Anterior cingulate cortex (tissue), 58 donors: ENCODE results near the gene ABCA1.
A peak's percentile ranks its signal among the peaks of the same experiment; 100 is the strongest.
"Not testable (repeated sequence)": the region's sequence is repeated elsewhere in the genome, so short reads cannot be mapped to it uniquely, and the experiment has no call there.

Experiments used
- DNase-seq, 58 donors: peaks; one replicate each; lab custom pipeline; 2025; lab: John Stamatoyannopoulos, UW

The ABCA1 gene

GRCh38 chr9:104873489-104873850 lies 54.5 kb downstream of the ABCA1 start:
- DNase-seq, result no peak

- peak in 7 of 58 donors; percentile 4 to 58 (median 15) for DNase-seq
Observed at GRCh38 chr9:104872656-104873488, 55.1 kb downstream of the ABCA1 start.

GRCh38 chr9:104871961-104872527 lies 55.9 kb downstream of the ABCA1 start:
- no peak for DNase-seq

DNA sequence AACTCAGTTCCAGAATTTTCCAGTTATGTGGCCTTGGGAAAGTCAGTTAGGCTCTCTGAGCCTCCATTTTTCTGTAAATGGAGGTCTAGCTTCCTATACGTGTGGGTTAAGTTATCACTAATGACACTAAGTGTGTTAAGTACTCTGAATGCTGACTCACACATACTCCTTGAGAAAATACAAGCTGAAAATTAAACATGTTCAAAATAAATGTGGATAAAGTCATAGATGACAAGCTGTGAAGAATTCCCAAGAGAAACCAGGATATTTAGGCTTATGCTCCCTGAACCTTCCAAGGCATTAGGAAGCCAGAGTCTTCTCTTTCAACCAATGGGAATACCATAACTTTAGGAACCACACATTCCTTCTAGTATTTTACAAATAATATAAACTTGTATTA lies 58.1 kb downstream of the ABCA1 start:
- no peak for DNase-seq

DNA sequence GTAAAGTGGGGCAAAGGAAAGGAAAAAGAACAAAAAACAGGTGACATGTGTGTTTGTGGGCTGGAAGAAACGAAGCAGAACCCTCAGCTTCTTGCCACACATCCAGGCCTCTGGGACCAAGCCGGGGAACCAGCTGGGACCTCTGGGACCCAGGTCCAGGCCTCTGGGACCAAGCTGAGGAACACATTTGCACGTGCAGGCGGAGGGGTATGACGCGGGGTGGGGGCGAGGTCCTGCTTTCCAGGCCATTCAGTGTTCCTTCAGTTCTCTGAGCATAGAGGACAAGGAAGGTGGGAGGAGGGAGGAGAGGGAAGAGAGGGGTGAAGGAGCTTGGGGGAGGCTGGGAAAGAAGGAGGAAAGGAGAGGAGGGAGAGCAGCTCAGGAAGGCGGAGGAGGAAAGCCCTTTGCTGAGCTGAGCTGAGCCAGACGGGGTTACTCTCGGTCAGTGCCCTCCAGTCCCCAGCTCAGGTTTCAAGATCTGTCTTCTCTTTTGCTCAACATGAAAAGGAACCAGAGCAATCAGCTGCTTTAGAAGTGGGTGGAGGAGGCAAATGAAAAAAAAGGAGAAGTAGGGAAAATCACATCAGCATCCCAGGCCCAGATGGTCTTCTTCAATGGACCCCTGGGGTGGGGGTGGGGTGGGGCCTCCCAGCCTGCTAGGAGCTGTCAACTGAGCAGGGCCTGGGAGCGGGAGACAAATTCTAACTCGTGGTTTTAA lies 59.1 kb downstream of the ABCA1 start:
- DNase-seq, result peak in 27 of 58 donors; percentile 3 to 56 (median 20)

- no peak for DNase-seq
Observed at GRCh38 chr9:104868303-104868686, 59.7 kb downstream of the ABCA1 start.

GRCh38 chr9:104866191-104866590 lies 61.8 kb downstream of the ABCA1 start:
- no peak for DNase-seq

GRCh38 chr9:104864675-104865104 lies 63.3 kb downstream of the ABCA1 start:
- DNase-seq, result no peak

GRCh38 chr9:104863180-104863883 lies 64.6 kb downstream of the ABCA1 start:
- DNase-seq, result peak in 42 of 58 donors; percentile 3 to 69 (median 21)

DNA sequence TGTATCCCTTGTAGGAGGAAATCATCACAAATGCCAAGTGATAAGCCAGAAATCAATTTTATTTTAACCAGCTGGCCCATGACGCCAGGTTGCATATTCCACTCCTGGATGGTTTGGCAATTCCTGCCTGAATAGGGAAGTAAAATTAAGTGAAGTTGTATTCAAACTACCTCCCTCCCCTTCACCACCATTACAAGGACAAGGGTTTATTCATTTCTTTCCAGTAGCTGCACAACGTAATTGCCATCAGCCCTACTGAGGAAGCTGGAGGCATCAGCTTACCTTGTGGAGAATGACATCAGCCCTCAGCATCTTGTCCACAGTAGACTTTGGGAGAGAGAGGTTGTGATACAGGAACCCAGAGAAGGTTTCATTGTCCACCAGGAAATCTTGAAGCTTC lies 66.6 kb downstream of the ABCA1 start:
- DNase-seq, result no peak

DNA sequence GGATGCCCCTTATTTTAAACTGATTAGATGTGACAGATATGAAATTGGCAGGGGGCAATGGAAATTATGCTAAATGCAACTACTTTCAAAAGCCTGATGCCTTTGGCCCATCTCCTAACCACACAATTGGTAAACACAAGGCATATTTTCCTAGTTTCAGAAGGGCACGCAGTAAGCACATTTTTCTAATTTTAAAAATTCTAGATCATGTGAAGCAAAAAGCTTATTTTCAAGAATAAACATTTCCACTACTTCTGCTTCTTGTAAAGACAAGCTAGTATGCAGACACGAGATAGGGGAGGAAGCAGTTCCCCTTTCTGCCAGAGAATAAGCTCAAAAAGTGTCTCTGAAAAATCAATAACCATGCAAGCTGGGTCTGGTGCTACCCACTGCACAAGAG lies 67.7 kb downstream of the ABCA1 start:
- no peak for DNase-seq

GRCh38 chr9:104858846-104859245 lies 69.1 kb downstream of the ABCA1 start:
- no peak for DNase-seq

GRCh38 chr9:104858271-104858670 lies 69.7 kb downstream of the ABCA1 start:
- DNase-seq, result no peak

DNA sequence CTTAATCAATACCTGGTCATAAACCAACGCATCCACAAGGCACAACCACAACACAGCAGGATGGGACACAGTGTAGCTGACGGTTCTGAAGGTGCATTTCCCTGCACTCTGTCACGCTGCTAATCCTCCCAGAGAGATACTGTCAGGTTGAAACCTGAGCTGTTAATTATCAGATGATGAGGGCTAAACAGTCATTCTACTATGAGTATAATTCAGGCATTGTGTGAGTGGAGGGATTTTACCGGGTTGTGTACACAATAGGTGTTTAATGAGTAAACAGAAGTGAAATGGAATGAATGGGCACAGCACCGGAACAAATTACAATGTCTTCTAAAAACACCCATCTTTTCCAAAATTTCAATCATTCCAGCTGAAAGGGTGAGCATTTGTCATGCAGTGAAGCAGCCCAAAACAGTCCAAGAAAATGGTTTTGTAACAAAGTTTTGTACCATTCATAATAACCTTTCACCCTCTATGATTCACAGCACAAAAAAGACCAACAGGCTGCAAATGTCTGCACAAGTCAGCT lies 71.5 kb downstream of the ABCA1 start:
- DNase-seq, result no peak

DNA sequence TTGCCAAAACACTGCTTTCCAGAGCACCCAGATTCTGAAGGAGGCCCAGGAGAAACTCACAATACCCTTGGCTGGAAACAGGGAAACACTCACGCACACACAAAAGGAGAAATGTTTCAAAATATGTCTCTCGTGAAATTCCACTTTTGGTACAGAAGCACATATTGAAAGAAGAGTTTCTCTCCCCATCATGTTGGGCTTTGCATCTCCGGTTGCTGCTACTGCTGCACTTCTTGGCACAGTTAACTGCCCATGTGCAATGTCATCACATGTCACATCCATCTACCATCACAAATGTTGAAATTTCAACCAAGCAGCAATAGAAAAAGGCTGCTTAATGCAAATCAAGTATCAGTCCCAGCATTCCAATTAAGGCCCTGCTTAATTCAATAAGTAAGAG lies 72.1 kb downstream of the ABCA1 start:
- DNase-seq, result no peak

- DNase-seq, result not testable (repeated sequence)
Observed at GRCh38 chr9:104855258-104855657, 72.7 kb downstream of the ABCA1 start.

GRCh38 chr9:104854613-104855012 lies 73.3 kb downstream of the ABCA1 start:
- DNase-seq, result no peak

GRCh38 chr9:104853683-104854082 lies 74.3 kb downstream of the ABCA1 start:
- DNase-seq, result no peak

- no peak for DNase-seq
Observed at GRCh38 chr9:104853159-104853558, 74.8 kb downstream of the ABCA1 start.

DNA sequence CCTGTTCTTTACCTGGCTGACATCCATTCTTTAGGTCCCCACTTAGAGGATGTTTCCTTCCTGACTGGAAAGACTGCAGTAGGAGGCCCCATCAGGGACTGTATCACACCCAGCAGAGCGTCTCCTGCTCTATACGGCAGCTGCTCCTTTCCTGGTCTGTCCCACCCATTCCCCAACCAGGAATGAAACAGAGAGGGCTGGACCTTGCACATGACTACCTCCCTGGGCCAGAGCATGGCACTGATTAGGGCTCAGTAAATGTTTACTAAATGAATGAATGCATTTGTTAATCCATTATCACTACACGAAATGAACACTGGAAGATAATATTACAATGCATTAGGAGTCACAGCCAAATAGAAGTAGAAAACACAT lies 76.4 kb downstream of the ABCA1 start:
- DNase-seq, result no peak
